SJSA1 (cell line): ENCODE results near the gene KISS1R. TPM values are rescaled to one million over a fixed set of nuclear protein-coding genes. Genes with fewer than 3 reads are reported as not detected.

Experiments
- DNase-seq, 2 experiments: peaks; one replicate each; pipeline ENCODE4 v3.0.0-alpha.2; 2015 to 2020; ENCODE audit warnings: low spot score in 2 of 2, low read depth in 1 of 2
- H3K27ac ChIP-seq: fragments of 250-450 bp; sonication (Bioruptor Pico); 2 replicates; pipeline ENCODE4 v1.5.1; 2020; ENCODE audit warnings: mild to moderate bottlenecking, moderate library complexity
- H3K27me3 ChIP-seq: fragments of 250-450 bp; sonication (Bioruptor Pico); replicated peaks from 2 replicates; pipeline ENCODE4 v1.5.1; 2020; ENCODE audit warnings: mild to moderate bottlenecking, moderate library complexity
- H3K36me3 ChIP-seq: fragments of 250-450 bp; sonication (Bioruptor Pico); 2 replicates; pipeline ENCODE4 v1.5.1; 2020; ENCODE audit warnings: mild to moderate bottlenecking
- H3K4me1 ChIP-seq: fragments of 250-450 bp; sonication (Bioruptor Pico); replicated peaks from 2 replicates; pipeline ENCODE4 v1.6.1; 2021; ENCODE audit warnings: mild to moderate bottlenecking
- H3K4me3 ChIP-seq: fragments of 250-450 bp; sonication (Bioruptor Pico); 2 replicates; pipeline ENCODE4 v1.5.1; 2020; ENCODE audit warnings: mild to moderate bottlenecking
- H3K9me3 ChIP-seq: fragments of 250-450 bp; sonication (Bioruptor Pico); replicated peaks from 2 replicates; pipeline ENCODE4 v1.5.1; 2020; ENCODE audit warnings: mild to moderate bottlenecking
- total RNA-seq: library from RNA; depleted of rRNA; stranded (reverse); fragments of >200 nt; shearing (Covaris generic); gene quantifications from 2 replicates; pipeline ENCODE4 v1.2.3, GENCODE V29; 2014

The KISS1R gene
- total RNA-seq, 1 experiment from 2014 or later = not detected

DNA sequence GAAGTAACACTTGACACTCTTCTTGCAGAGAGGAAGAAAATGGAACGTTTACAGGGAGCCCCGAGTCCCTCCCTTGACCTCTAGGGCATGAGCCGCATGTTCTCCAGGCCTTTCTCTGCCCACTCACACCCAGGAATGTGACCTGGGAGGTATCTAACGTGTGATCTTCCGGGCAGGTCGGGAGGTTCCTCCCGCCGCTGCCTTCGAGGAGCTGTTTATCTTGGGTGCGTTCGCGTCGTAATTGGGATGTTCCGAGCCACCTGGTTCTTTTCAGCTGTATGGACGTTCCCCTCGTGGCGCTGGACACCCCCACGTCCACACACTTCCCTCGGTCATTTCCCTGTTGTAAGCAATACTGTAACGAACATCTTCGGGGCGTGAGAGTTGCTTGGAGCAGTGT lies 22.3 kb downstream of the KISS1R start:
- DNase-seq = no peak
- no peaks in the 10 kb centered on the region for H3K9me3 ChIP-seq
- H3K4me1 ChIP-seq = peaks cover 15% of the 10 kb centered on the region
- H3K4me3 ChIP-seq = no peak overlapping the region
- H3K27me3 ChIP-seq = no peaks in the 10 kb centered on the region
- H3K27ac ChIP-seq = no peak overlapping the region
- peaks cover 3% of the 10 kb centered on the region; the same call in 1 of the 2 replicates for H3K36me3 ChIP-seq

- DNase-seq = no peak
- peaks cover 15% of the 10 kb centered on the region for H3K4me1 ChIP-seq
- no peak overlapping the region for H3K4me3 ChIP-seq
- no peak overlapping the region for H3K27ac ChIP-seq
- peaks cover 3% of the 10 kb centered on the region; the same call in 1 of the 2 replicates for H3K36me3 ChIP-seq
- H3K9me3 ChIP-seq = no peaks in the 10 kb centered on the region
- no peaks in the 10 kb centered on the region for H3K27me3 ChIP-seq
Measured at GRCh38 chr19:939922-940321, 22.8 kb downstream of the KISS1R start.

DNA sequence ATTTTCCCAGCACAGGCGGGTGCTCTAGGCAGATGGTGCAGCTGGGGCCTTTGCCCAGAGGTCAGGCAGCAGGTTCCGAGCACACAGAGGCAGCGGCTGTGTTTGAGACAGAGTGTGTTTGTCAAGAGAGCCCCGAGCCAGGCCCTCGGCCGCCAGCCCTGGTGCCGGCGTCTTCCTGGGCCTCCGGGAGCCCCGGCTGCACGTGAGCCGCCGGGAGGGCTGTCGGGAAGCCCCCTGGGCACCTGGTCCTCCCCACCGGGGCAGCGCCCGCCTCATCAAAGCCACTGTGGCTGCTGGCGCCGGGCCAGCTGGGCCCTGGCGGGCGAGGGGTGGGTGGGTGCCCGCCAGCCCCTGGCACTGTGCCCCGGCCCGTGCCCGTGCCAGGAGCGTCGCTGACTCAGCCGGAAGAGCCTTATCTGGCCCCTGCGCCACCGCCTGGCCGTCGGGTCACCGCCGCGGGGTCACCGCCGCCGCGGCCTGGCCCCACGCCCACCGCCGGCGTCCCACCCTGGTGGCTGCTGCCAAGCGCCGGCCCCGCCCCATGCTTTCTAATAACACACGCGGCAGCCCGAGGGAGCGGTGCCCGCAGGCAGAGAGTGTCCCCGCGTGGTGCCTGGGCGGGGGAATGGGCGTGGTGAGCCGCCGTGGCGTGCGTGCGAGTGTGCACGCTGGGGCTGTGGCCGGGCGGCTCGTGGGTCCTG lies 23.6 kb downstream of the KISS1R start:
- Histone ChIP-seq H3K9me3 (no peaks in the 10 kb centered on the region), H3K36me3 (peaks cover 3% of the 10 kb centered on the region; the same call in 1 of the 2 replicates), H3K27ac (no peak overlapping the region), H3K4me3 (peak overlapping the region; percentile 23), H3K27me3 (no peaks in the 10 kb centered on the region), H3K4me1 (peaks cover 15% of the 10 kb centered on the region)
- peak; percentile 68 to 75 for DNase-seq

GRCh38 chr19:941292-942132 lies 24.4 kb downstream of the KISS1R start:
- DNase-seq = no peak
- H3K27ac ChIP-seq = no peak overlapping the region
- peak overlapping the region; percentile 23 for H3K4me3 ChIP-seq
- no peaks in the 10 kb centered on the region for H3K27me3 ChIP-seq
- H3K36me3 ChIP-seq = peaks cover 3% of the 10 kb centered on the region; the same call in 1 of the 2 replicates
- peaks cover 15% of the 10 kb centered on the region for H3K4me1 ChIP-seq
- H3K9me3 ChIP-seq = no peaks in the 10 kb centered on the region

DNA sequence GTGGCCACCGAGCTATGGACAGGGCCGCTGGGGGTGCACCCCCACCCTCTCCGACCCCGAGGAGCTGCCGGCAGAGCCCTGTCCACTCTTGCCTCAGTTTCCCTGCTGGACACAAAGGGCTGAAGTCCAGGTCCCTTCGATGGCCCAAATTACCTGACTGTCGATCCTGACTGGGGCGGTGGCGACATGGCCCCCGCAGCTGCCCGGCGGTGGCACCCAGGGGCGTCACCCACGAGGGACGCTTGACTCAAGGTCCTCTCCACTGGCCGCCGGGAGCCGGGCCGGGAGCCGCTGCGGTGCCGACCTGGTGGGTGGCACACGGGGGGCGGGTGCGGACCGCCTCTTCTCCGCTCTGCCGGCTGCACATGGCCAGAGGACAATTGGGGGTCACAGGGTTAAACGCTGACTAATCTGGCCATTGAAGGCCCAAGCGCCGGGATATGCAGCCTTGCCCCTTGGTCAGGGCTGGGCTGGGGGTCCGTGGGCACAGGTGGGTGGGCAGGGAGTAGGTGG lies 25.1 kb downstream of the KISS1R start:
- Histone ChIP-seq H3K4me1 (peaks cover 15% of the 10 kb centered on the region), H3K36me3 (peaks cover 3% of the 10 kb centered on the region; the same call in 1 of the 2 replicates), H3K27ac (no peak overlapping the region), H3K4me3 (no peak overlapping the region), H3K9me3 (no peaks in the 10 kb centered on the region), H3K27me3 (no peaks in the 10 kb centered on the region)
- no peak for DNase-seq

GRCh38 chr19:943551-944170 lies 26.5 kb downstream of the KISS1R start:
- DNase-seq = no peak
- Histone ChIP-seq H3K27ac (no peak overlapping the region), H3K36me3 (peaks cover 3% of the 10 kb centered on the region; the same call in 1 of the 2 replicates), H3K27me3 (no peaks in the 10 kb centered on the region), H3K9me3 (no peaks in the 10 kb centered on the region), H3K4me1 (peaks cover 15% of the 10 kb centered on the region), H3K4me3 (no peak overlapping the region)

GRCh38 chr19:944171-944567 lies 27.0 kb downstream of the KISS1R start:
- peaks cover 15% of the 10 kb centered on the region for H3K4me1 ChIP-seq
- no peaks in the 10 kb centered on the region for H3K9me3 ChIP-seq
- no peaks in the 10 kb centered on the region for H3K27me3 ChIP-seq
- no peak overlapping the region for H3K27ac ChIP-seq
- DNase-seq = no peak
- H3K4me3 ChIP-seq = no peak overlapping the region
- H3K36me3 ChIP-seq = peaks cover 3% of the 10 kb centered on the region; the same call in 1 of the 2 replicates

DNA sequence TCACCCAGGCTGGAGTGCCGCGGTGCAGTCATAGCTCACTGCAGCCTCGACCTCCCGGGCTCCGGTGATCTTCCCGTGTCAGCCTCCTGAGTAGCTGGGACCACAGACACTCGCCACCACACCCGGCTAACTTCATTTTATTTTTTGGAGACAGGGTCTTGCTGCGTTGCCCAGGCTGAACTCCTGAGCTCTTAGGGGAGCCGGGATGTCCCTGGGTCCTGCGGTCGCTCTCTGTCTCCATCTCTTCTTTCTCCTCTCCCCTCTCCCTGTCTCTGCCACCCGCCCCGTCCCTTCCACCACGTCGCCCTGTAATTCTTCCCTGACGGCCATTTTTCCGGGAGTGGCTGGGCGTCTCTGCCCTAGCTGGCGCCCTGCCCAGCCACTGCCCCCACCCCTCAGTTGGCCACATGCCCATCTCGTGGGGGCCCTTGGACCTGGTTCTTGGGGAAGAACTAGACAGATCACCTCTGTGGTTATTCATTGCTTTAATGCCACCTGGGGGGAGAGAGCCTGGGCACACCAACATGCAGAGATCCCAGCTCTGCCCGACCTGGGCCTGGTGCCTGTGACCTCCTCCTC lies 27.6 kb downstream of the KISS1R start:
- Histone ChIP-seq H3K27ac (no peak overlapping the region), H3K27me3 (no peaks in the 10 kb centered on the region), H3K4me3 (no peak overlapping the region), H3K4me1 (peaks cover 15% of the 10 kb centered on the region), H3K9me3 (no peaks in the 10 kb centered on the region), H3K36me3 (no peaks in the 10 kb centered on the region; the same call in 1 of the 2 replicates)
- DNase-seq = no peak

- DNase-seq = no peak
- no peak overlapping the region for H3K27ac ChIP-seq
- no peaks in the 10 kb centered on the region for H3K9me3 ChIP-seq
- H3K4me1 ChIP-seq = peaks cover 11% of the 10 kb centered on the region
- no peak overlapping the region for H3K4me3 ChIP-seq
- H3K27me3 ChIP-seq = no peaks in the 10 kb centered on the region
- no peaks in the 10 kb centered on the region; the same call in 1 of the 2 replicates for H3K36me3 ChIP-seq
Measured at GRCh38 chr19:945401-946252, 28.5 kb downstream of the KISS1R start.

GRCh38 chr19:947090-947706 lies 30.1 kb downstream of the KISS1R start:
- DNase-seq = no peak
- Histone ChIP-seq H3K9me3 (no peaks in the 10 kb centered on the region), H3K36me3 (no peaks in the 10 kb centered on the region; the same call in 1 of the 2 replicates), H3K27ac (no peak overlapping the region), H3K4me1 (no peaks in the 10 kb centered on the region; the same call in 1 of the 2 replicates), H3K27me3 (no peaks in the 10 kb centered on the region), H3K4me3 (no peak overlapping the region)

DNA sequence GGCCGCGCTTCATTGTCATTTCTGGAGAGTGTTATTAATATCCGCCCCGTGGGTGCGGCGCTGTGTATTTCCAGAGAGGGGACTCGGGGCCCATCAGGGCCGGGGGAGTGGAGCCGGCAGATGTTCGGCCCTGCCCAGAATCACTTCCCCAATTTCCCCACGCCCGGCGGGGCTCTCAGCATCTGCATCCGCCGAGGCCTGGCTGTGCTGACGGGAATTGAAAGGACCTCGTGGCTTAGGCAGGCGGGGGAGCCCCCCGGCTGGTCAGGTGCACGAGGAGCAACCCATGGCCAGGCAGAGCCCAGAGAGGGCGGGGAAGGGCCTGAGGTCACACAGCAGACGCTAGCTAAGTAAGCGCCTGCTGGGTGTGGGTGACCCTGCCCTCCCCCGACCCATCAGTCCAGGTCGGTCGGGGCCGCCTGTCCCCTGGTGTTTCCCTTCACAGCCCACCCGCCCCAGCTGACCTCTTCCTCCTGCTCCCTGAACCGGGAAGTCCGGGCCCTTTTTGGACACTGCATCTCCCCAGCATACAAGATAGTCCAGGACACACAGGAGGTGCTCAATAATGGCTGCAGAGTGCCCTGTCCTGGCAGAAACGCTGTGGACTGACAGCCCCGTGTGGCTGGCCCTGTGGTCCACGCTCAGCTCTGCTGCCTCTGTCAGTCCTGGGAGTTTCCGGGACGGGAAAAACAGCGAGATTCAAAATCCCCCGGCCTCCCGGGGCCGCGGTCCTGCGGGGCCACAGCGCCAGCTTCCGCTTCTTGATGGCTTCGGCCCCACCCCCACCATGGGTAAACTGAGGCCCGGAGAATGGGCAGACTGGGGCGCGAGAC lies 30.8 kb downstream of the KISS1R start:
- no peak overlapping the region for H3K4me3 ChIP-seq
- no peaks in the 10 kb centered on the region for H3K27me3 ChIP-seq
- peaks cover 2% of the 10 kb centered on the region; the same call in 1 of the 2 replicates for H3K4me1 ChIP-seq
- no peak overlapping the region for H3K27ac ChIP-seq
- DNase-seq = no peak
- no peaks in the 10 kb centered on the region; the same call in 1 of the 2 replicates for H3K36me3 ChIP-seq
- H3K9me3 ChIP-seq = no peaks in the 10 kb centered on the region
